ENCODE measurements around the gene SPATA2L.
"Not testable (repeated sequence)": the region's sequence is repeated elsewhere in the genome, so short reads cannot be mapped to it uniquely, and the experiment has no call there.

SPATA2L gene

DNA sequence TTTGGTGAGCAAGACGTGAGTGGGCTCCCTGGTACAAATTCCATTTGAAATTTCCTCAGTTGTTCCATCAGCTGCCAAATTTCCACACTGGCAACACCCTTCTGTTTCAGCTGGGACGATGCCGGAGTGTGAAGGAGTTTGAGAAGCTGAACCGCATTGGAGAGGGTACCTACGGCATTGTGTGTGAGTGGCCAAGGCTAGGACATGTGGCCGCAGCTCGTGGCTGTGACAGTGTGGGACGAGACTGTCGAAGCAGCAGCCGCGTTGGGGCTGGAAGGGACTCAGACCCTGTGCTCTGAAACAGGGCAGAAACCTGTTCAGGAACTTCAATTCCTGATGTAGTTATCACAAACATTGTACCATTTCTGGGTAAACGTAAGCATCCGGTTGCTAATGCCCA, 12.4 kb downstream of the SPATA2L start:
- DNase-seq: no peak

DNA sequence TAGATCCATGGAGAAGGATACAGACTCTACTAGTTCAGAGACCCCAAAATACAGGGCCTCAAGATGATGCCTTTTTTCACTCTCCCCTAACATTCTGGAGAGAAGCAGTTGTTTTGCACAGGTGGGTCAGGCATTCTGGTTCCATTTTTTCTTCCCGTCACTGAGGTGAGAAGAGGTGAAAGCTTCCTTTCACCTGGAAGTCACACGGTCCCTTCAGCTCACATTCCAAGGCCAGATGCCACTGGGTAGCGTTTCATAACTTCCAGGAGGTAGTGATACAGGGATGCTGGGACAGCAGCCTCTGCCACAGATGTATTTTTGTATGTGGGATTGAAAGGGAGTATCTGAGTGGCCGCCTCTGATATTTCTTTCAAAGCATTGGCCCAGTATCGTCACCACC, 13.1 kb downstream of the SPATA2L start:
- DNase-seq: no peak

GRCh38 chr16:89687092-89687940, 14.2 kb downstream of the SPATA2L start:
- DNase-seq: no peak

GRCh38 chr16:89686520-89687091, 14.9 kb downstream of the SPATA2L start, which contains the start of gene CDK10:
TSS of gene CDK10 (plus strand) at chr16:89686689. CDS start at chr16:89686711, 22 bp downstream.
- peak; percentile 94 to 98 (median 96) for DNase-seq

DNA sequence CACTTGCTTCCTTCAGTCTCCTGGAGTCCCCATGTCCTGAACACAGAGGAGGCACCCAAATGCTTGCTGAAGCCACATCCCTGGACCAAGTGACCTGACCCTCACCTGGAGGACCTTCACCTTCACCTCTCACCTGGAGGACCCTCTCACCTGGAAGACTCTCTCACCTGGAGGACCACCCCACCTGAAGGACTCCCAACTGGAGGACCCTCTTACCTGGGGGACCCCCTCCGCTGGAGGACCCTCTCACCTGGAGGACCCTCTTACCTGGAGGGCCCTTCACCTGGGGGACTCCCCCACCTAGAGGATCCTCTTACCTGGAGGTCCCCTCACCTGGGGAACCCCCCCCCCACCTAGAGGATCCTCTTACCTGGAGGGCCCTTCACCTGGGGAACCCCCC, 15.6 kb downstream of the SPATA2L start:
- DNase-seq: no peak

DNA sequence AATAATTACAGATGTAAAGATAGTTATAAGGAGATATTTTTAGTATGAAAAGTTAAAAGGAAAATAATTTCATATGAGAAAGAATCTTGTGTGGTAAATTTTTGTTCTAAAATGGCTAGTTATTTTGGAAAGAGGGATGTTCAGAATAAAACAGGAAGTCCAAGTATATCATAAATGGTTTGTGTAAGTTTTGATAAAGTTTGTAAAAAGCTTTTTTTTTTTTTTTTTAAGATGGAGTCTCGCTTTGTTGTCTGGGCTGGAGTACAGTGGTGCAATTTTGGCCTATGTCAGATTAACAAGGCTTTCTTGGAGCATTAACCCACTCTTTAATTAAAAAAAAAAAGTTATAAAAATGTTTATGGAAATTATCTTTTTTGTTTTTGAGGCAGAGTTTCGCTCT, 23.2 kb downstream of the SPATA2L start:
- DNase-seq: no peak

- no peak for DNase-seq
These were observed 29.1 kb downstream of the SPATA2L start for GRCh38 chr16:89672177-89672941.

- not testable (repeated sequence) for DNase-seq
These were observed 29.9 kb downstream of the SPATA2L start for GRCh38 chr16:89671565-89671964.

GRCh38 chr16:89670496-89671431, 30.7 kb downstream of the SPATA2L start:
- peak in 2 of 4 experiments; percentile 26 to 28 for DNase-seq

DNA sequence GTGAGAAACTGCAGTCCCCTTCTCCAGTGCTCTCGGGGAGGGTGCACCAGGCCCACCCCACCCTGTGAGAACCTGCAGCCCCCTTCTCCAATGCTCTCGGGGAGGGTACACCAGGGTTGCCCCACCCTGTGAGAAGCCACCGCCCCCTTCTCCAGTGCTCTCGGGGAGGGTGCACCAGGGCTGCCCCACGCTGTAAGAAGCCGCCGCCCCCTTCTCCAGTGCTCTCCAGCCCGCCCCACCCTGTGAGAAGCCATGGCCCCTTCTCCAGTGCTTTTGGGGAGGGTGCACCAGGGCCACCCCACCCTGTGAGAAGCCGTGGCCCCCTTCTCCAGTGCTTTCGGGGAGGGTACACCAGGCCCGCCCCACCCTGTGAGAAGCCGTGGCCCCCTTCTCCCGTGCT, 31.8 kb downstream of the SPATA2L start:
- no peak for DNase-seq

DNA sequence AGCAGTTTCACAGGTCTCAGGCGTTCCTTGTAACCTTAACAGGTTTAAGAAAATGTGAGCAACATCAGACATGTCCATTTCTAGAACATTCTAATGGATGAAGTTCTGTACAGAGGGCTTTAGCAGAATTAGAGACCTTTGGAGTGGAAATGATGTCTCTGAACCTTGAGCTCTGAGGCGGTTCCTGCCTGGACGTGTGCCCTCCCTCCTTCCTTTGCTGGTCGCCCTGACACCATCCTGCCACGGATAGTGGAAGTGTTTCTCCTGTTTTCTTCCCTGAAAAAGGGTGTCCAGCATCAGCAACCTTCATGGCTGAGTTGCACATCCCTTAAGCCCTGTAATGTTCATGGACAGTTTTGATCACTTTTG, 32.7 kb downstream of the SPATA2L start:
- DNase-seq: no peak

- no peak for DNase-seq
These were observed 33.9 kb downstream of the SPATA2L start for GRCh38 chr16:89667633-89668032.

- peak in 1 of 4 experiments; percentile 44 for DNase-seq
These were observed 34.5 kb downstream of the SPATA2L start for GRCh38 chr16:89667000-89667399.

- peak in 1 of 4 experiments; percentile 25 for DNase-seq
These were observed 37.3 kb downstream of the SPATA2L start for GRCh38 chr16:89664238-89664637.

DNA sequence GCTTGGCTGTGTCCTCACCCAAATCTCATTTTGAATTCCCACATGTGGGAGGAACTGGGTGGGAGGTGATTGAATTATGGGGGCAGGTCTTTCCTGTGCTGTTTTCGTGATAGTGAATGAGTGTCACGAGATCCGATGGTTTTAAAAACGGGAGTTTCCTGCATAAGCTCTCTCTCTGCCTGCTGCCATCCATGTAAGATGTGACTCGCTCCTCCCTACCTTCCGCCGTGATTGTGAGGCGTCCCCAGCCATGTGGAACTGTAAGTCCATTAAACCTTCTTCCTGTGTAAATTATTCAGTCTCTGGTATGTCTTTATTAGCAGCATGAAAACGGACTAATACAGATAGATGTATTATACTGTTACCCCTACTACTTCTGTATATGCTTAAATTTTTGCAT, 40.3 kb downstream of the SPATA2L start:
- DNase-seq: no peak

GRCh38 chr16:89660146-89660545, 41.4 kb downstream of the SPATA2L start:
- DNase-seq: no peak

- DNase-seq: peak; percentile 7 to 45 (median 22)
These were observed 43.2 kb downstream of the SPATA2L start for GRCh38 chr16:89658221-89658879.

DNA sequence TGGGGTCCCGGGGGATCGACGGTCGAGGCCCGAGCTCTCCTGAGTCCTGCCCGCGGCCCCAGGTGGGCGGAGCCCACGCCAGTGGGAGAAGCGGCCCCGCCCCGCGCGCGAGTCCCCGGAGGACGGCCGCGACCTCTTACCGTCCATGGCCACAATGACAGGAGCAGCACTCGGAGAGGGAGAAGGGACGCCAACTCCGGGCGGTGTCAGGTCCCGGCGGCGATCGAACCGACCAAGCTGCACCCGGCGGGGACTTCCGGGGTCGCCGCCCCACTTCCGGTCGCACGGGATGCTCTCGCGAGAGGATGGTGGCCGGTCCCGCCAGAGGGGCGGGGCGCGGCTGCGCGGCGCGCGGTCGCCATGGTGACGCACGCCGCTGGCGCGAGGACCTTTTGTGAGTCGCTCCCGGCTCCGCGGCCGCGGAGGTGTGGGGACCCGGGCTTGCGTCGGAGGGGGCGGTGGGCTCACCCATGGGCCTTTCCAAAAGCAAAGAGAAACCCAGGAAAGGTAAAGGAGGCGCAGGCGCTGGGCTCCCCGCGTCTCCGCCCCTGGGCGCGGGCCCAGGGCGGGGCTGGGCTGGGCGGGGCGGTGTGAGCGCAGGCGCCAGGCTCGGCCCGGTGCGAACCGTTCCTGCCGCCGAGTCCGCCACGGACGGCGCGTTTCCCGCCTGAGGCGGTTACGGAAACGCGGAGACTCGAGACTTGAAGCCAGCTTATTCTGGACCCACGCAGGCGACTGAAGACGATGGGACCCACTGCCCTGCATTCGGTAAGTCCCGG, 43.9 kb downstream of the SPATA2L start, which contains the start of the genes CHMP1A and SPATA33:
CHMP1A (minus strand) TSS at position 267 of the 779 bp plus-strand sequence; CDS start at position 147, 120 bp downstream.
SPATA33 (plus strand) TSS at position 395 of the 779 bp plus-strand sequence; CDS start at position 471, 76 bp downstream.
- peak; percentile 94 to 98 (median 95) for DNase-seq

- no peak for DNase-seq
These were observed 44.9 kb downstream of the SPATA2L start for GRCh38 chr16:89656435-89657121.
